H1 (cell line): Measurements from ENCODE around the gene ABCC4. TPM values are rescaled to one million over a fixed set of nuclear protein-coding genes. Genes with fewer than 3 reads are reported as not detected.

Source experiments
- CTCF ChIA-PET: fragments of 300-600 bp; sonication (Branson Sonifier 250); formaldehyde crosslinking; loops from one replicate; lab custom pipeline; 2021; ENCODE audit not compliant: partially characterized antibody; lab: Charles Lee
- POLR2A ChIA-PET: fragments of 300-600 bp; sonication (Branson Sonifier 250); formaldehyde crosslinking; loops from one replicate; lab custom pipeline; 2021; ENCODE audit warnings: inconsistent platforms; ENCODE audit not compliant: partially characterized antibody; lab: Charles Lee
- DNase-seq, 2 experiments: peaks; one replicate each; pipeline versions ENCODE4 v3.0.0 to v3.0.0-alpha.2; 2010 to 2022; ENCODE audit warnings: low spot score in 2 of 2, low read depth in 1 of 2, mixed read lengths in 1 of 2
- FAIRE-seq: peaks from 2 replicates; lab custom pipeline; 2011; peaks lifted over from hg19 to GRCh38; lab: Jason Lieb, UNC
- H2AFZ ChIP-seq: 2 replicates; pipeline ENCODE4 v1.8.1; 2012; ENCODE audit warnings: low read length, inconsistent platforms
- H2AK5ac ChIP-seq: 2 replicates; pipeline ENCODE4 v1.6.1; 2013; ENCODE audit warnings: low read depth, low read length
- H2BK120ac ChIP-seq: replicated peaks from 2 replicates; pipeline ENCODE3; 2013; ENCODE audit warnings: low read depth, low read length, inconsistent platforms
- H2BK12ac ChIP-seq: 2 replicates; pipeline ENCODE4 v1.6.1; 2013; ENCODE audit warnings: low read depth, low read length
- H2BK15ac ChIP-seq: 2 replicates; pipeline ENCODE4 v1.6.1; 2013; ENCODE audit warnings: low read length
- H2BK20ac ChIP-seq: 2 replicates; pipeline ENCODE4 v1.6.1; 2013; ENCODE audit warnings: low read length
- H2BK5ac ChIP-seq: 2 replicates; pipeline ENCODE4 v1.6.1; 2013; ENCODE audit warnings: low read depth, low read length
- H3K14ac ChIP-seq: 2 replicates; pipeline ENCODE4 v1.6.1; 2013; ENCODE audit warnings: inconsistent platforms; ENCODE audit not compliant: insufficient read length
- H3K18ac ChIP-seq: 2 replicates; pipeline ENCODE4 v1.6.1; 2013; ENCODE audit warnings: low read length; ENCODE audit errors: extremely low read depth
- H3K23ac ChIP-seq: 2 replicates; pipeline ENCODE4 v1.6.1; 2013; ENCODE audit warnings: inconsistent platforms; ENCODE audit not compliant: insufficient read length
- H3K23me2 ChIP-seq: 2 replicates; pipeline ENCODE4 v1.6.1; 2013; ENCODE audit warnings: low read depth, low read length
- H3K27ac ChIP-seq: 2 replicates; pipeline ENCODE4 v1.6.1; 2011; ENCODE audit warnings: low read depth, low read length, inconsistent platforms
- H3K27me3 ChIP-seq, 4 experiments: replicated peaks in 1 of 4; 1 replicate in 1 of 4; 2 replicates in 3 of 4; pipeline versions ENCODE4 v1.6.1 to v1.8.1; 2011 to 2013; ENCODE audit warnings: low read length in 3 of 4, mild to moderate bottlenecking in 3 of 4, inconsistent platforms in 2 of 4, mixed read lengths in 2 of 4, moderate library complexity in 1 of 4; ENCODE audit not compliant: control insufficient read depth in 3 of 4, insufficient read depth in 3 of 4; ENCODE audit errors: extremely low read depth in 1 of 4
- H3K36me3 ChIP-seq, 4 experiments: 2 replicates each; pipeline versions ENCODE4 v1.6.1 to v1.8.1; 2011 to 2013; ENCODE audit warnings: mild to moderate bottlenecking in 4 of 4, low read length in 3 of 4, moderate library complexity in 2 of 4, control low read depth in 1 of 4, inconsistent platforms in 1 of 4; ENCODE audit not compliant: insufficient read depth in 4 of 4, control insufficient read depth in 2 of 4
- H3K4ac ChIP-seq: replicated peaks from 2 replicates; pipeline ENCODE3; 2013; ENCODE audit warnings: low read length, low read depth, mixed read lengths, inconsistent platforms; ENCODE audit not compliant: insufficient read length
- H3K4me1 ChIP-seq, 4 experiments: replicated peaks in 1 of 4; 1 replicate in 1 of 4; 2 replicates in 3 of 4; pipeline versions ENCODE4 v1.6.1 to v1.8.1; 2011 to 2013; ENCODE audit warnings: low read length in 3 of 4, inconsistent platforms in 2 of 4, mixed read lengths in 1 of 4; ENCODE audit not compliant: insufficient read depth in 4 of 4, control insufficient read depth in 3 of 4
- H3K4me2 ChIP-seq, 2 experiments: 2 replicates each; pipeline versions ENCODE4 v1.6.1 to v1.8.1; 2011 to 2013; ENCODE audit warnings: low read depth in 2 of 2, low read length in 2 of 2, control low read depth in 1 of 2, inconsistent platforms in 1 of 2, mild to moderate bottlenecking in 1 of 2; ENCODE audit not compliant: insufficient read depth in 1 of 2
- H3K4me3 ChIP-seq, 4 experiments: fragments of 200-600, 300-600 bp in 1 of 4; sonication (generic), shearing (Covaris generic), sonication (Bioruptor Twin) in 1 of 4; 2 replicates each; pipeline versions ENCODE4 v1.5.1 to v1.8.1; 2011 to 2016; ENCODE audit warnings: low read length in 4 of 4, low read depth in 3 of 4, control low read depth in 2 of 4, inconsistent platforms in 2 of 4, mild to moderate bottlenecking in 2 of 4, mixed read lengths in 1 of 4, moderate library complexity in 1 of 4; ENCODE audit not compliant: insufficient read depth in 2 of 4; ENCODE audit errors: extremely low read depth in 1 of 4
- H3K56ac ChIP-seq: replicated peaks from 2 replicates; pipeline ENCODE3; 2013; ENCODE audit warnings: low read depth, mild to moderate bottlenecking, mixed read lengths, low read length, inconsistent platforms; ENCODE audit not compliant: insufficient read length
- H3K79me1 ChIP-seq: 2 replicates; pipeline ENCODE4 v1.6.1; 2013; ENCODE audit warnings: low read depth, low read length, control low read depth
- H3K79me2 ChIP-seq, 2 experiments: 2 replicates each; pipeline versions ENCODE4 v1.6.1 to v1.8.1; 2012 to 2013; ENCODE audit warnings: low read length in 2 of 2, mild to moderate bottlenecking in 2 of 2, inconsistent platforms in 1 of 2; ENCODE audit not compliant: insufficient read depth in 2 of 2, control insufficient read depth in 1 of 2
- H3K9ac ChIP-seq, 4 experiments: replicated peaks in 1 of 4; 1 replicate in 1 of 4; 2 replicates in 3 of 4; pipeline versions ENCODE4 v1.6.1 to v1.8.1; 2011 to 2013; ENCODE audit warnings: low read depth in 3 of 4, low read length in 3 of 4, control low read depth in 2 of 4, mild to moderate bottlenecking in 2 of 4, moderate library complexity in 2 of 4, inconsistent platforms in 1 of 4; ENCODE audit errors: extremely low read depth in 1 of 4
- H3K9me3 ChIP-seq, 2 experiments: 2 replicates each; pipeline versions ENCODE4 v1.6.1 to v1.8.1; 2012 to 2013; ENCODE audit warnings: mild to moderate bottlenecking in 2 of 2, moderate library complexity in 2 of 2, control low read depth in 1 of 2, inconsistent platforms in 1 of 2, low read depth in 1 of 2, low read length in 1 of 2, mixed read lengths in 1 of 2; ENCODE audit not compliant: insufficient read depth in 2 of 2
- H4K20me1 ChIP-seq, 2 experiments: replicated peaks in 1 of 2; 2 replicates each; pipeline versions ENCODE3 to v1.8.1; 2011 to 2013; ENCODE audit warnings: inconsistent platforms in 2 of 2, low read length in 2 of 2, mild to moderate bottlenecking in 1 of 2; ENCODE audit not compliant: insufficient read depth in 2 of 2, control insufficient read depth in 1 of 2
- H4K5ac ChIP-seq: 2 replicates; pipeline ENCODE4 v1.6.1; 2013; ENCODE audit warnings: low read length, low read depth, mixed read lengths, inconsistent platforms; ENCODE audit not compliant: insufficient read length
- H4K8ac ChIP-seq: 2 replicates; pipeline ENCODE4 v1.8.0; 2013; ENCODE audit warnings: mild to moderate bottlenecking, moderate library complexity, low read length, inconsistent platforms; ENCODE audit not compliant: insufficient read depth; ENCODE audit errors: extremely low read depth
- H4K91ac ChIP-seq: replicated peaks from 2 replicates; pipeline ENCODE3; 2013; ENCODE audit warnings: low read length, mixed read lengths, inconsistent platforms; ENCODE audit not compliant: insufficient read length
- WGBS, 2 experiments: shearing (Covaris generic) in 1 of 2; methylation state at CpG; one replicate each; pipeline versions ENCODE4 v1.1.6 to v1.1.7; 2013 to 2015; ENCODE audit warnings: low lambda C conversion rate in 2 of 2, mixed read lengths in 2 of 2, inconsistent platforms in 1 of 2, low coverage in 1 of 2, missing lambda C conversion rate in 1 of 2; ENCODE audit not compliant: insufficient replicate concordance in 2 of 2, insufficient coverage in 1 of 2, insufficient read length in 1 of 2; ENCODE audit errors: extremely low coverage in 1 of 2, missing lambda C conversion rate in 1 of 2; 5-methylcytosine and 5-hydroxymethylcytosine counted together
- polyA plus RNA-seq, 7 experiments: library from polyadenylated mRNA; depleted of rRNA in 3 of 7; stranded (reverse) in 5 of 7; unstranded in 2 of 7; fragments of >200 nt in 5 of 7; fragments of 200-250 nt in 2 of 7; gene quantifications; 1 replicate in 5 of 7; 2 replicates in 1 of 7; 4 replicates in 1 of 7; pipeline versions ENCODE4 v1.2.1 to v1.2.3, GENCODE V29; 2011 to 2013; ENCODE audit warnings: missing spikeins in 2 of 7, mixed read lengths in 2 of 7
- total RNA-seq: library from RNA; stranded (reverse); fragmentation: NEBNext Ultra II Directional; extraction: Animal tissue kit (Norgen Biotek cat#: 25700); gene quantifications from 2 replicates; pipeline ENCODE4 v1.2.1, GENCODE V29; 2021

Gene ABCC4
- total and polyA plus RNA-seq, 2 of the 8 experiments (the other 6 are each of a cell fraction or from before 2014, with no cell fraction given): 4.0 to 14.1 TPM

GRCh38 chr13:94992036-94992960, 309.0 kb downstream of the ABCC4 start:
- DNase-seq (no peak), FAIRE-seq (no peak)
- H3K4ac ChIP-seq: no peak overlapping the region
- no peak overlapping the region for H2AK5ac ChIP-seq
- no peak overlapping the region for H3K23ac ChIP-seq
- no peak overlapping the region for H3K27ac ChIP-seq
- no peaks in the 10 kb centered on the region for H3K36me3 ChIP-seq
- no peak overlapping the region for H4K5ac ChIP-seq
- no peak overlapping the region for H3K14ac ChIP-seq
- H3K79me1 ChIP-seq: no peaks in the 10 kb centered on the region
- no peak overlapping the region for H3K4me3 ChIP-seq
- H2BK20ac ChIP-seq: no peak overlapping the region
- no peak overlapping the region for H3K9ac ChIP-seq
- H2BK15ac ChIP-seq: no peak overlapping the region
- no peaks in the 10 kb centered on the region for H3K9me3 ChIP-seq
- no peak overlapping the region for H3K4me2 ChIP-seq
- no peaks in the 10 kb centered on the region for H3K79me2 ChIP-seq
- H3K56ac ChIP-seq: no peak overlapping the region
- H2AFZ ChIP-seq: peak overlapping the region; percentile 16; the same call in 1 of the 2 replicates
- no peak overlapping the region for H4K8ac ChIP-seq
- WGBS, 2 experiments: 79% methylated on average over 9 of the region's 9 CpGs; no CpG with 5 or more reads in 1 of the 2 experiments
- H3K27me3 ChIP-seq: no peaks in the 10 kb centered on the region
- CTCF ChIA-PET: interaction anchor here (1.0 kb wide), 1 partner anchor 556 kb away, joined by 3 read pairs; no protein-coding TSS in a partner anchor
- H2BK12ac ChIP-seq: no peak overlapping the region
- H4K20me1 ChIP-seq: no peaks in the 10 kb centered on the region
- H2BK120ac ChIP-seq: no peak overlapping the region
- no peak overlapping the region for H3K18ac ChIP-seq
- POLR2A ChIA-PET: no interaction called here
- no peaks in the 10 kb centered on the region for H3K23me2 ChIP-seq
- no peak overlapping the region for H4K91ac ChIP-seq
- no peak overlapping the region for H2BK5ac ChIP-seq
- peaks cover 1 to 5% (median 4%) of the 10 kb centered on the region in 4 experiments; a peak in 2 of 7 replicates for H3K4me1 ChIP-seq
